Osteoblast (primary cell): ENCODE measurements around the gene GRM7. TPM values are rescaled to one million over a fixed set of nuclear protein-coding genes. Genes with fewer than 3 reads are reported as not detected.

Experiments used
- DNase-seq: peaks from one replicate; pipeline ENCODE4 v3.0.0; 2011; ENCODE audit warnings: low spot score, mixed read lengths; ENCODE audit not compliant: insufficient read length; ENCODE audit errors: missing footprints
- H2AFZ ChIP-seq: 2 replicates; pipeline ENCODE4 v1.6.0; 2011; ENCODE audit warnings: mild to moderate bottlenecking, low read length
- H3K27ac ChIP-seq: 2 replicates; pipeline ENCODE4 v1.5.1; 2011; ENCODE audit warnings: mild to moderate bottlenecking, low read depth, low read length, moderate library complexity
- H3K27me3 ChIP-seq: 2 replicates; pipeline ENCODE4 v1.6.0; 2012; ENCODE audit warnings: mild to moderate bottlenecking, control low read depth, inconsistent platforms, low read length, moderate library complexity; ENCODE audit not compliant: insufficient read depth
- H3K36me3 ChIP-seq: 2 replicates; pipeline ENCODE4 v1.5.1; 2011; ENCODE audit warnings: mild to moderate bottlenecking, low read length, control low read depth, moderate library complexity; ENCODE audit not compliant: insufficient read depth
- H3K4me1 ChIP-seq: 2 replicates; pipeline ENCODE4 v1.5.1; 2011; ENCODE audit warnings: mild to moderate bottlenecking, low read length, control low read depth, moderate library complexity; ENCODE audit not compliant: insufficient read depth
- H3K4me2 ChIP-seq: 2 replicates; pipeline ENCODE4 v1.6.0; 2011; ENCODE audit warnings: mild to moderate bottlenecking, low read length; ENCODE audit not compliant: insufficient read depth
- H3K4me3 ChIP-seq: fragments of 200-600 bp; sonication (generic); 3 replicates; pipeline ENCODE4 v1.5.1; 2012; ENCODE audit warnings: mild to moderate bottlenecking, low read length, inconsistent platforms; ENCODE audit not compliant: insufficient read depth
- H3K79me2 ChIP-seq: 2 replicates; pipeline ENCODE4 v1.6.0; 2012; ENCODE audit warnings: mild to moderate bottlenecking, low read length, control low read depth, inconsistent platforms; ENCODE audit not compliant: insufficient read depth
- H3K9me3 ChIP-seq: 2 replicates; pipeline ENCODE4 v1.5.1; 2011; ENCODE audit warnings: low read depth, low read length, control low read depth
- H4K20me1 ChIP-seq: 2 replicates; pipeline ENCODE4 v1.6.0; 2012; ENCODE audit warnings: mild to moderate bottlenecking, low read length, control low read depth; ENCODE audit not compliant: insufficient read depth
- total RNA-seq: library from RNA; depleted of rRNA; stranded (reverse); fragments of >200 nt; gene quantifications from 2 replicates; pipeline ENCODE4 v1.2.3, GENCODE V29; 2012
- TF ChIP-seq, protein P1 (sequence below): IDR thresholded peaks from 2 replicates; pipeline ENCODE4 v1.5.1; 2011; ENCODE audit warnings: mild to moderate bottlenecking, low read depth, low read length, moderate library complexity; ENCODE audit errors: extremely low read depth

The GRM7 gene
- total RNA-seq, 1 donor = not detected

DNA sequence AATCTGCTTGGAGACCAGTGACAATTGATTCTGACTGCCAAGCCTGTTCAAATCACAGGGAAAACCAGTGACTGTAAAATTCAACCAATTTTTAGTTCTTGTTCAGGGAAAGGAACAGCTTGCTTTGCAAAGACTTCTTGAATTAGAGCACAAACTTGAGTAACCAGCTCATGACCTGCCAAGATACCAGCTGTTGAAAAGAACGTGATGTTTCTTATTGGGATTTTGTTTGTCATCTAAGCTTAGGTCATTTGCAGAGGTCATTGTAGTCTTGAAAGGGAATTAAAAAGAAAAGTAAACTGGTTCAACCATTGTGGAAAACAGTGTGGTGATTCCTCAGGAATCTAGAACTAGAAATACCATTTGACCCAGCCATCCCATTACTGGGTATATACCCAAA is 428.2 kb downstream of the GRM7 start:
- H3K36me3 ChIP-seq = no peaks in the 10 kb centered on the region
- no peak overlapping the region for H2AFZ ChIP-seq
- TF ChIP-seq, protein P1, sequence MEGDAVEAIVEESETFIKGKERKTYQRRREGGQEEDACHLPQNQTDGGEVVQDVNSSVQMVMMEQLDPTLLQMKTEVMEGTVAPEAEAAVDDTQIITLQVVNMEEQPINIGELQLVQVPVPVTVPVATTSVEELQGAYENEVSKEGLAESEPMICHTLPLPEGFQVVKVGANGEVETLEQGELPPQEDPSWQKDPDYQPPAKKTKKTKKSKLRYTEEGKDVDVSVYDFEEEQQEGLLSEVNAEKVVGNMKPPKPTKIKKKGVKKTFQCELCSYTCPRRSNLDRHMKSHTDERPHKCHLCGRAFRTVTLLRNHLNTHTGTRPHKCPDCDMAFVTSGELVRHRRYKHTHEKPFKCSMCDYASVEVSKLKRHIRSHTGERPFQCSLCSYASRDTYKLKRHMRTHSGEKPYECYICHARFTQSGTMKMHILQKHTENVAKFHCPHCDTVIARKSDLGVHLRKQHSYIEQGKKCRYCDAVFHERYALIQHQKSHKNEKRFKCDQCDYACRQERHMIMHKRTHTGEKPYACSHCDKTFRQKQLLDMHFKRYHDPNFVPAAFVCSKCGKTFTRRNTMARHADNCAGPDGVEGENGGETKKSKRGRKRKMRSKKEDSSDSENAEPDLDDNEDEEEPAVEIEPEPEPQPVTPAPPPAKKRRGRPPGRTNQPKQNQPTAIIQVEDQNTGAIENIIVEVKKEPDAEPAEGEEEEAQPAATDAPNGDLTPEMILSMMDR = no peak
- no peak for DNase-seq
- no peak overlapping the region for H3K27ac ChIP-seq
- H3K27me3 ChIP-seq = no peaks in the 10 kb centered on the region
- H3K4me2 ChIP-seq = no peak overlapping the region
- no peaks in the 10 kb centered on the region for H3K79me2 ChIP-seq
- H3K4me3 ChIP-seq = no peak overlapping the region
- H3K4me1 ChIP-seq = no peaks in the 10 kb centered on the region
- peaks cover 4% of the 10 kb centered on the region for H3K9me3 ChIP-seq
- H4K20me1 ChIP-seq = no peaks in the 10 kb centered on the region

DNA sequence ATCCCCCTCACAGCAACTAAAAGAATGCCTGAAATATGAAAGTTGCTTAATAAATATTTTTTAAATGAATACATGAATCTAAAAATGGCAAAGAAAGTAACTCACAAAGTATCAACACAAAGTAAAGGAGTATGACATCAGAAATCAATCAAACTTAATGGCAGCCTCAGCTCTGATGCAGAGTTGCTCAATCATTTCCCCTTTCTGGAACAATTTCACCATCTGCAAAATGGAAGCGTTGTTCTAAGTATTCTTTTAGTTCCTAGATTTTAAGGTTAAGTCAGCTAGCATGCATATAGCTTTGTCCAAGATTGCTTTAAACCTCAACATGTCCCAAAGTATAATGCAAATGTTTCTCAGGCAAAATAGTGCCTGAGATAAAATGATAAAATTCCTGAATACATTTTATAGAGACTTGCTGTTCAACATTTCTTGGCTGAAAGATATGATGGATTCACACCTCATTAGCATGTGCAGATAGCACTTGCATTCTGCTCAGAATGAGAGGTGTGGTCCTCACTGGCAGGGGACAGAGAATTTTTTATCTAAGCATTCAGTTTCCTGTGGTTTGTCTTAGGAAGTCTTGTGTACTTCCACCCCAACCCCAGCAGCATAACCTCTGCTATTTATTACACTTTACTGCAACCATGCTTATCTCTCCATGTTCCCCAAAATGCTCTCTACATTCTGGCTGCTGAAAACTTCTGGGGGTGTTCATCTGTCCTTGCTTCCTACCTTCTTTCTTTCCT is 429.3 kb downstream of the GRM7 start:
- TF ChIP-seq, protein P1 = no peak
- Histone ChIP-seq H2AFZ (no peak overlapping the region), H3K27ac (no peak overlapping the region), H3K79me2 (no peaks in the 10 kb centered on the region), H3K4me3 (no peak overlapping the region), H3K27me3 (no peaks in the 10 kb centered on the region), H3K9me3 (peaks cover 4% of the 10 kb centered on the region), H3K4me2 (no peak overlapping the region), H4K20me1 (no peaks in the 10 kb centered on the region), H3K36me3 (no peaks in the 10 kb centered on the region), H3K4me1 (no peaks in the 10 kb centered on the region)
- no peak for DNase-seq

DNA sequence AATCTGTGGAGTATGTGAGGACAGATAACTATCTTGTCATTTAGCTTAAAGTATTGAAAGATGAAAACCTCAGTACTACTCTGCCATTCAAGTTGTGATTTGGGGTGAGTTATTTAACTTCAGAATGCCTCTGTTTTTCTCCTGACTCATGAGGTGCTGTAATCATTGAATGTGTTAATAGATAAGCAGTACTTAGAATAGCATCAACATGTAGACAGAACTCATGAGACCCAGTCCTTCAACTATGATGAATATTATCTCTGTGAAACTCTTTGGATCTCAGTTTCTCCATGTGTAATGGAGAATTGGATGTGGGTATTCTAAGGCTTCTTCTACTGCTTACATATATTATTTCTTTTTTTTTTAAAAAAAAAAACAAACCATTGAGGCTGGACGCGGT is 431.4 kb downstream of the GRM7 start:
- TF ChIP-seq, protein P1 = no peak
- H3K79me2 ChIP-seq = no peaks in the 10 kb centered on the region
- DNase-seq = no peak
- H3K36me3 ChIP-seq = no peaks in the 10 kb centered on the region
- no peak overlapping the region for H2AFZ ChIP-seq
- no peak overlapping the region for H3K4me3 ChIP-seq
- peaks cover 4% of the 10 kb centered on the region for H3K9me3 ChIP-seq
- H4K20me1 ChIP-seq = no peaks in the 10 kb centered on the region
- H3K27ac ChIP-seq = no peak overlapping the region
- H3K27me3 ChIP-seq = no peaks in the 10 kb centered on the region
- no peaks in the 10 kb centered on the region for H3K4me1 ChIP-seq
- H3K4me2 ChIP-seq = no peak overlapping the region

DNA sequence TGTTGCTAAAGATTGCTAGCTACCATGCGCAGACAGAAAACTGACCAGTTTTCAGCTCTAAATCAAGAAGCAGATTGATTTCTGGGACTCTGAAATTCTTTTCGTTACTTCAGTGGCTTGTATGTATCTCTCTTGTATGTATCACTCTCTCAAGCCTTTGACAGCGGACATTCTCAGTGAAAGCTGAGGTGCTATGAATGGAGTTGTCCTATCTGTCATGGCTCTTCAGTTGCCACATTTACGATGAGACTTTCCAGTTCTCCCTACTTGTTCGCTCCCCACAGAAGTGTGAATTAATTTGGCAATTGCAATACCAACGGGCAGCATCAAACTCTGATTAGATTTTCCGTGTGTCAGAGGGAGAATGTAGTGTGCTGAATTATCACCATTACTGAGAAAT is 432.4 kb downstream of the GRM7 start:
- TF ChIP-seq, protein P1 = no peak
- Histone ChIP-seq H3K27me3 (no peaks in the 10 kb centered on the region), H3K9me3 (peaks cover 4% of the 10 kb centered on the region), H3K27ac (no peak overlapping the region), H3K4me1 (no peaks in the 10 kb centered on the region), H4K20me1 (no peaks in the 10 kb centered on the region), H3K79me2 (no peaks in the 10 kb centered on the region), H2AFZ (no peak overlapping the region), H3K36me3 (no peaks in the 10 kb centered on the region), H3K4me2 (no peak overlapping the region), H3K4me3 (no peak overlapping the region)
- DNase-seq = no peak
